ENCODE measurements around the gene FBP1. TPM values are rescaled to one million over a fixed set of nuclear protein-coding genes. Genes with fewer than 3 reads are reported as not detected.
A peak's percentile ranks its signal among the peaks of the same experiment; 100 is the strongest.

The FBP1 gene
- total RNA-seq, 2 experiments from 2014 or later, result 3.0 to 3.6 TPM

DNA sequence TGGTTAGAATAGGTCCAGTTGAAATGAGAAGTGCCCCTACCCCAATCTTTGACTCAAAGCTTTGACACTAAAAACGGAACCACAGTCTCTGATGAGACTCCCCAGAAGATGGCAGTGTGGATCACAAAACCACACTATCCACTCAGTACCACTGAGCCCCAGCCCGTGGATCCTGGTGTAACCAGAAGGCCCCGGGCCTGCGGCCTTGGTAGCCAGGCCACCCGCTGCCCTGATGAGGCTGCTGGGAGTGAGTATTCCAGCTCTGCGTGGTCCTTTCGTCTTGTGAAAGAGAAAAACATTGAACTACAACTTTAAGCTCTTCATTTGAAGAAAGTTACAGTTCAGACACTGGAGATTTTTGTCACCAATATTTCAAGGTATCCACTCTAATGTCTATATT is 42.2 kb upstream of the FBP1 start:
- intact Hi-C loops (cut with DNase I, micrococcal nuclease), result loop anchor here (1.0 to 5.0 kb wide), 9 partner anchors 237 to 1636 kb away; no protein-coding TSS in a partner anchor
- peak; percentile 28 to 79 (median 46) for DNase-seq
- H3K4me1 ChIP-seq (ENCODE audit: insufficient read depth, low read length), result peaks cover 3% of the 10 kb centered on the region
- peak; percentile 80 for TF ChIP-seq CTCF (IDR thresholded peaks at IDR 0.05)
- H3K36me3 ChIP-seq (ENCODE audit: insufficient read depth, low read length), result no peaks in the 10 kb centered on the region
- peak; percentile 87 for ATAC-seq (ENCODE audit: poor library complexity)
- no peaks in the 10 kb centered on the region for H3K9me3 ChIP-seq (ENCODE audit: control insufficient read depth in 1 of 2, insufficient read depth in 1 of 2, low read length in 2 of 2)
- H3K4me3 ChIP-seq (ENCODE audit: low read length), result no peak overlapping the region
- H3K27me3 ChIP-seq (ENCODE audit: control insufficient read depth in 1 of 2, insufficient read depth in 2 of 2, low read length in 2 of 2), result no peaks in the 10 kb centered on the region
- ChIA-PET POLR2A (interaction anchor here (0.8 to 1.7 kb wide), 6 partner anchors 12 to 451 kb away, joined by 3 to 8 read pairs (median 3); no protein-coding TSS in a partner anchor), CTCF (interaction anchor here (0.6 to 3.2 kb wide), 13 partner anchors 9 to 1636 kb away, joined by 3 to 80 read pairs (median 3); no protein-coding TSS in a partner anchor)
- no peak overlapping the region for H3K27ac ChIP-seq (ENCODE audit: low read depth in 1 of 2, low read length in 2 of 2)
- H3K27me3 Mint-ChIP-seq, result peaks cover 24% of the 10 kb centered on the region
- H3K27ac Mint-ChIP-seq, result no peak overlapping the region
- H3K9me3 Mint-ChIP-seq, result no peaks in the 10 kb centered on the region
- no peaks in the 10 kb centered on the region for H3K4me1 Mint-ChIP-seq (ENCODE audit: low read depth)
- no peaks in the 10 kb centered on the region for H3K36me3 Mint-ChIP-seq (ENCODE audit: low read depth)
- no peak overlapping the region for H3K4me3 Mint-ChIP-seq

DNA sequence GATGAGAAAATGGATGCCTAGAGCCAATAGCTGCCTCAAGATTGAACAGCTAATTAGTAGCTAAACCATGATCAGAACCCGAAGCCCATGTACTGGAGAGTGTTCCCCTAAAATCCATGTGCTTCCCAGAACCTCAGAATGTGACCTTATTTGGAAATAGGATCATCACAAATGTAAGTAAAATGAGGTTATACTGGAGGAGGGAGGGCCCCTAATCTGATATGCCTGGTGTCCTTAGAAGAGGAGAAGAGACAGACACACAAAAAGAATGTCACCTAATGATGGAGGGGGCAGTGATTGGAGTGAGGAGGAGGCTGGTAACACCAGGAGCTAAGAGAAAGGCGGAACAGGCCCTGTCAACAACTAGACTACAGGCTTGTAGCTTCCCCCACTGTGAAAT is 41.3 kb upstream of the FBP1 start:
- Mint-ChIP-seq H3K4me3 (no peak overlapping the region), H3K36me3 (ENCODE audit: low read depth) (no peaks in the 10 kb centered on the region), H3K27me3 (peaks cover 24% of the 10 kb centered on the region), H3K9me3 (no peaks in the 10 kb centered on the region), H3K27ac (no peak overlapping the region), H3K4me1 (ENCODE audit: low read depth) (no peaks in the 10 kb centered on the region)
- Histone ChIP-seq H3K4me1 (ENCODE audit: insufficient read depth, low read length) (peaks cover 3% of the 10 kb centered on the region), H3K27me3 (ENCODE audit: control insufficient read depth in 1 of 2, insufficient read depth in 2 of 2, low read length in 2 of 2) (no peaks in the 10 kb centered on the region), H3K9me3 (ENCODE audit: control insufficient read depth in 1 of 2, insufficient read depth in 1 of 2, low read length in 2 of 2) (no peaks in the 10 kb centered on the region), H3K4me3 (ENCODE audit: low read length) (no peak overlapping the region), H3K27ac (ENCODE audit: low read depth in 1 of 2, low read length in 2 of 2) (no peak overlapping the region), H3K36me3 (ENCODE audit: insufficient read depth, low read length) (no peaks in the 10 kb centered on the region)
- TF ChIP-seq CTCF (IDR thresholded peaks at IDR 0.05), result no peak
- CTCF ChIA-PET, result interaction anchor here (0.8 to 3.2 kb wide), 6 partner anchors 11 to 655 kb away, joined by 3 to 80 read pairs (median 5); no protein-coding TSS in a partner anchor
- DNase-seq, result no peak
- no peak for ATAC-seq (ENCODE audit: poor library complexity)
- POLR2A ChIA-PET, result interaction anchor here (1.0 to 1.7 kb wide), 3 partner anchors 11 to 452 kb away, joined by 3 to 8 read pairs (median 3); no protein-coding TSS in a partner anchor
- intact Hi-C loops (cut with DNase I, micrococcal nuclease), result loop anchor here (1.0 to 5.0 kb wide), 9 partner anchors 238 to 1637 kb away; no protein-coding TSS in a partner anchor

GRCh38 chr9:94680020-94680419 is 40.7 kb upstream of the FBP1 start:
- H3K4me3 Mint-ChIP-seq, result no peak overlapping the region
- H3K27ac Mint-ChIP-seq, result no peak overlapping the region
- H3K9me3 Mint-ChIP-seq, result no peaks in the 10 kb centered on the region
- Histone ChIP-seq H3K9me3 (ENCODE audit: control insufficient read depth in 1 of 2, insufficient read depth in 1 of 2, low read length in 2 of 2) (no peaks in the 10 kb centered on the region), H3K4me1 (ENCODE audit: insufficient read depth, low read length) (peaks cover 3% of the 10 kb centered on the region), H3K27me3 (ENCODE audit: control insufficient read depth in 1 of 2, insufficient read depth in 2 of 2, low read length in 2 of 2) (no peaks in the 10 kb centered on the region), H3K36me3 (ENCODE audit: insufficient read depth, low read length) (no peaks in the 10 kb centered on the region), H3K4me3 (ENCODE audit: low read length) (no peak overlapping the region), H3K27ac (ENCODE audit: low read depth in 1 of 2, low read length in 2 of 2) (no peak overlapping the region)
- no peak for TF ChIP-seq CTCF (IDR thresholded peaks at IDR 0.05)
- no peaks in the 10 kb centered on the region for H3K4me1 Mint-ChIP-seq (ENCODE audit: low read depth)
- DNase-seq (no peak), ATAC-seq (ENCODE audit: poor library complexity) (no peak)
- peaks cover 24% of the 10 kb centered on the region for H3K27me3 Mint-ChIP-seq
- ChIA-PET POLR2A (interaction anchor here (1.7 kb wide), 1 partner anchor 448 kb away, joined by 3 read pairs; no protein-coding TSS in a partner anchor), CTCF (interaction anchor here (3.2 kb wide), 1 partner anchor 449 kb away, joined by 80 read pairs; no protein-coding TSS in a partner anchor)
- H3K36me3 Mint-ChIP-seq (ENCODE audit: low read depth), result no peaks in the 10 kb centered on the region
- intact Hi-C loops (cut with DNase I, micrococcal nuclease), result loop anchor here (2.0 to 5.0 kb wide), 4 partner anchors 239 to 1539 kb away; no protein-coding TSS in a partner anchor
